Heart right ventricle (tissue), 16 donors: Measurements from ENCODE around the gene MFAP2. TPM values are rescaled to one million over a fixed set of nuclear protein-coding genes. Genes with fewer than 3 reads are reported as not detected.

Source experiments
- ATAC-seq, 8 donors: fragments of 200-7000 bp; cut with Tn5 transposase; one replicate each; pipeline ENCODE4 v1.9.1; 2020; ENCODE audit warnings: mild to moderate bottlenecking in 8 of 8, moderate library complexity in 8 of 8, moderate number of reproducible peaks in 1 of 8
- DNase-seq, 2 donors: peaks; one replicate each; pipeline ENCODE4 v3.0.0-alpha.2; 2020
- H3K27ac ChIP-seq, 10 donors: fragments of 200-600 bp; sonication (generic) in 2 of 10; one replicate each; pipeline versions ENCODE4 v1.5.0 to v1.8.0; 2020 to 2022; ENCODE audit warnings: mild to moderate bottlenecking in 3 of 10
- H3K27me3 ChIP-seq, 7 donors: fragments of 200-600 bp; one replicate each; pipeline ENCODE4 v1.8.0; 2021 to 2022; ENCODE audit warnings: mild to moderate bottlenecking in 2 of 7
- H3K36me3 ChIP-seq, 9 donors: fragments of 200-600 bp; sonication (generic) in 1 of 9; one replicate each; pipeline versions ENCODE4 v1.5.0 to v1.8.0; 2020 to 2022; ENCODE audit warnings: mild to moderate bottlenecking in 2 of 9
- H3K4me1 ChIP-seq, 9 donors: fragments of 200-600 bp; sonication (generic) in 1 of 9; one replicate each; pipeline versions ENCODE4 v1.5.0 to v1.8.0; 2020 to 2022; ENCODE audit warnings: mild to moderate bottlenecking in 4 of 9
- H3K4me3 ChIP-seq, 10 donors: fragments of 200-600 bp; sonication (generic) in 2 of 10; one replicate each; pipeline versions ENCODE4 v1.5.0 to v1.8.0; 2020 to 2022; ENCODE audit warnings: mild to moderate bottlenecking in 7 of 10, moderate library complexity in 2 of 10
- H3K9me3 ChIP-seq, 11 donors: fragments of 200-600 bp in 10 of 11; sonication (generic) in 2 of 11; one replicate each; pipeline versions ENCODE4 v1.5.0 to v1.8.0; 2013 to 2022; ENCODE audit warnings: mild to moderate bottlenecking in 2 of 11, control low read depth in 1 of 11, moderate library complexity in 1 of 11
- WGBS, 2 donors: extraction: QIAGEN DNeasy Blood & Tissue Kit; methylation state at CpG; one replicate each; pipeline ENCODE4 v1.1.7; 2013; ENCODE audit warnings: inconsistent platforms in 1 of 2; 5-methylcytosine and 5-hydroxymethylcytosine counted together
- intact Hi-C, 10 donors: fragments of 100-400 bp; cut with DNase I; formaldehyde crosslinking; loops; one replicate each; pipeline versions ENCODE4 v1.11.1 to v1.14.2; 2022
- polyA plus RNA-seq, 2 donors: library from polyadenylated mRNA; stranded (reverse); fragments of 200-250 nt; gene quantifications; one replicate each; pipeline ENCODE4 v1.2.3, GENCODE V29; 2013
- total RNA-seq, 10 donors: library from RNA; stranded (reverse); fragmentation: NEBNext Ultra II Directional in 3 of 10; extraction: Animal tissue kit (Norgen Biotek cat#: 25700) in 3 of 10; gene quantifications; one replicate each; pipeline versions ENCODE4 v1.2.1 to v1.2.4, GENCODE V29; 2021 to 2023
- TF ChIP-seq, protein P1 (sequence below), 9 donors: fragments of 200-600 bp; sonication (generic) in 2 of 9; IDR thresholded peaks; one replicate each; pipeline versions ENCODE4 v1.5.0 to v1.8.0; 2021 to 2022; ENCODE audit warnings: antibody characterized with exemption in 9 of 9, mild to moderate bottlenecking in 5 of 9, moderate library complexity in 1 of 9
- donor health status: Arrhythmogenic right ventricular cardiomyopathy.
- donor health status: ischemic (EF 13 %, LVEDD 7.1; RV severe dilation, severe dysfunction).
- donor health status: healthy with polysubstance abuse.
- donor health status: DM: no; HTN: yes; CAD: no.
- donor health status: DM: no; HTN: no; CAD: no.
- donor health status: ischemic (EF 25% LVEDD 6.9; RV normal size, moderate dysfunction).
- donor health status: ischemic (EF 25% LVEDD 5.7; RV mildly dilated, moderate dysfunction).
- donor health status: healthy.
- donor health status: DM: yes; HTN: yes; CAD: no.
- donor health status: Ischemic cardiomyopathy.
- donor health status: ischemic (EF 35%, LVEDD 5.7; RV mildly dilated, moderate dysfunction).
- donor health status: nonischemic (EF 11% LVEDD 7.7; RV severe dilation, severe dysfunction).
- donor health status: DM: yes; HTN: yes; CAD: no.
- donor health status: PGD.
- donor health status: ischemic (EF 29% LVEDD 5.4; RV normal size, mild dysfunction).
- donor health status: nonischemic (EF 23%, LVEDD 6.1; RV moderate dilation, normal function).

MFAP2 gene
- total and polyA plus RNA-seq, 12 donors = 1.3 to 10.5 (median 2.5) TPM

GRCh38 chr1:16924919-16925477, 55.4 kb downstream of the MFAP2 start:
- TF ChIP-seq, protein P1, sequence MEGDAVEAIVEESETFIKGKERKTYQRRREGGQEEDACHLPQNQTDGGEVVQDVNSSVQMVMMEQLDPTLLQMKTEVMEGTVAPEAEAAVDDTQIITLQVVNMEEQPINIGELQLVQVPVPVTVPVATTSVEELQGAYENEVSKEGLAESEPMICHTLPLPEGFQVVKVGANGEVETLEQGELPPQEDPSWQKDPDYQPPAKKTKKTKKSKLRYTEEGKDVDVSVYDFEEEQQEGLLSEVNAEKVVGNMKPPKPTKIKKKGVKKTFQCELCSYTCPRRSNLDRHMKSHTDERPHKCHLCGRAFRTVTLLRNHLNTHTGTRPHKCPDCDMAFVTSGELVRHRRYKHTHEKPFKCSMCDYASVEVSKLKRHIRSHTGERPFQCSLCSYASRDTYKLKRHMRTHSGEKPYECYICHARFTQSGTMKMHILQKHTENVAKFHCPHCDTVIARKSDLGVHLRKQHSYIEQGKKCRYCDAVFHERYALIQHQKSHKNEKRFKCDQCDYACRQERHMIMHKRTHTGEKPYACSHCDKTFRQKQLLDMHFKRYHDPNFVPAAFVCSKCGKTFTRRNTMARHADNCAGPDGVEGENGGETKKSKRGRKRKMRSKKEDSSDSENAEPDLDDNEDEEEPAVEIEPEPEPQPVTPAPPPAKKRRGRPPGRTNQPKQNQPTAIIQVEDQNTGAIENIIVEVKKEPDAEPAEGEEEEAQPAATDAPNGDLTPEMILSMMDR (IDR thresholded peaks at IDR 0.05) = no peak
- intact Hi-C loops = loop anchor here in 1 of 10 donors (10.0 kb wide), 1 partner anchor 310 kb away; the partner anchor contains the start of gene NBPF1
- DNase-seq = no peak

More at GRCh38 chr1:16924919-16925477, 55.4 kb downstream of the MFAP2 start:
- Histone ChIP-seq H3K4me1 (peaks cover 0 to 17% (median 9%) of the 10 kb centered on the region in 9 donors), H3K4me3 (no peak overlapping the region), H3K36me3 (peaks cover 0 to 2% (median 0%) of the 10 kb centered on the region in 9 donors), H3K27ac (no peak overlapping the region), H3K9me3 (no peaks in the 10 kb centered on the region), H3K27me3 (no peaks in the 10 kb centered on the region)
- ATAC-seq = no peak
- WGBS, 2 donors = 91 to 92% methylated on average over 13 of the region's 13 CpGs

Other genes with a start within 250 kb of the MFAP2 start
- gene RNU1-4, start 240.1 kb downstream of the MFAP2 start, total RNA-seq = 1,000 to 10,000 TPM in 8 of 10 donors, 100 to 1,000 TPM in 2; 635 to 5,242 (median 1,949) TPM
- not detected for gene RNU1-4, start 240.1 kb downstream of the MFAP2 start, polyA plus RNA-seq
- gene RNU1-2, start 84.6 kb downstream of the MFAP2 start, total RNA-seq = 1,000 to 10,000 TPM in 8 of 10 donors, 100 to 1,000 TPM in 2; 635 to 5,242 (median 1,949) TPM
- gene RNU1-2, start 84.6 kb downstream of the MFAP2 start, polyA plus RNA-seq = not detected
- 10 to 100 TPM in 1 of 10 donors, 1 to 10 TPM in 9; 4.7 to 12.8 (median 6.0) TPM for gene CROCC, start 58.7 kb downstream of the MFAP2 start, total RNA-seq
- gene CROCC, start 58.7 kb downstream of the MFAP2 start, polyA plus RNA-seq = 10 to 100 TPM in 1 of 2 donors, 1 to 10 TPM in 1; 7.6 to 42.3 TPM
- gene ATP13A2, start 31.3 kb upstream of the MFAP2 start, total RNA-seq = 10 to 100 TPM in 7 of 10 donors, 1 to 10 TPM in 3; 7.2 to 20.0 (median 10.6) TPM
- 10 to 100 TPM; 10.9 to 18.2 TPM for gene ATP13A2, start 31.3 kb upstream of the MFAP2 start, polyA plus RNA-seq
- gene SDHB, start 73.4 kb upstream of the MFAP2 start, total RNA-seq = 100 to 1,000 TPM; 222 to 486 (median 379) TPM
- 100 to 1,000 TPM; 102 to 312 TPM for gene SDHB, start 73.4 kb upstream of the MFAP2 start, polyA plus RNA-seq
- 1 to 10 TPM in 1 of 10 donors, under 1 TPM in 9; 0.12 to 1.1 (median 0.58) TPM for gene PADI2, start 138.8 kb upstream of the MFAP2 start, total RNA-seq
- gene PADI2, start 138.8 kb upstream of the MFAP2 start, polyA plus RNA-seq = under 1 TPM; 0.07 TPM
- gene PADI1, start 224.5 kb upstream of the MFAP2 start, total RNA-seq = not detected
- gene PADI1, start 224.5 kb upstream of the MFAP2 start, polyA plus RNA-seq = under 1 TPM in 1 of 2 donors, not detected in 1; 0.01 TPM